ENCODE measurements around the gene ZDHHC15. TPM values are rescaled to one million over a fixed set of nuclear protein-coding genes. Genes with fewer than 3 reads are reported as not detected.
"Not testable (repeated sequence)": the region's sequence is repeated elsewhere in the genome, so short reads cannot be mapped to it uniquely, and the experiment has no call there.

The ZDHHC15 gene
- total and polyA plus RNA-seq, 10 donors = 0.13 to 2.6 (median 1.1) TPM

DNA sequence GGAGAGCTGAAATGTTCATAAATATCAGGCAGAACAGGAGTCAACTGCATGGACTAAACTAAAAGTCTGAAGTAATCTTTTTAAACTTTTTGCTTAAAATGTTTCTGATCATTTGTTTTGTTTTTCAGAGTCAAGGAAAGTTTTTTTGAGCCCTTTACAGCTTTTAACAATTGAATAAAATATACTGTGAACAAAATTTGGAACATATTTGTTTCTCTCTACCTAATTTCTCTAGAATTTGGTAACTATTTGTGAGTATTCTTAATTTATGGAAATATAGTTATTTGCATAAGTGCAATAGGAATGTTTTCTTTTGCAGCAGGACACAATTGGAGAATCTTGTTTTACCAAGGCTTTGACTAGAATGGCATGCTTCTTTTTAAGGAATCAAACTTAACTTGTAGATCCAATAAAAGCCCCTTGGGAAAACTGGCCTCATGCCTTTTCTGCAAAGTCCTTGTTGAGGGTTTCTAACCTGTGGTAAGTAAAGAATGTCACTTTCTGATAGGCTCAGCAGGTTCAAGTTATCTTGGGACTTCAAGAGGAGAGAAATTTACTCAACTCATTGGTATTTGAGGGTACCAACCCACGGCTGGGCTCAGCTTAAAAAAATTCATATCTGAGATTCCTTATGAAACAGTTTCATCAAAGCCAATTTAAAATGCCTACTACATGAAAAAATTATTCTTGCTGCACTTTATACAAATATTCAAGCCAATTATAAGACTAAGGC is 157.4 kb downstream of the ZDHHC15 start:
- no peak for DNase-seq
- TF ChIP-seq POLR2A (IDR thresholded peaks at IDR 0.05) (no peak), POLR2AphosphoS5 (IDR thresholded peaks at IDR 0.05) (no peak)
- TF ChIP-seq, protein P1, sequence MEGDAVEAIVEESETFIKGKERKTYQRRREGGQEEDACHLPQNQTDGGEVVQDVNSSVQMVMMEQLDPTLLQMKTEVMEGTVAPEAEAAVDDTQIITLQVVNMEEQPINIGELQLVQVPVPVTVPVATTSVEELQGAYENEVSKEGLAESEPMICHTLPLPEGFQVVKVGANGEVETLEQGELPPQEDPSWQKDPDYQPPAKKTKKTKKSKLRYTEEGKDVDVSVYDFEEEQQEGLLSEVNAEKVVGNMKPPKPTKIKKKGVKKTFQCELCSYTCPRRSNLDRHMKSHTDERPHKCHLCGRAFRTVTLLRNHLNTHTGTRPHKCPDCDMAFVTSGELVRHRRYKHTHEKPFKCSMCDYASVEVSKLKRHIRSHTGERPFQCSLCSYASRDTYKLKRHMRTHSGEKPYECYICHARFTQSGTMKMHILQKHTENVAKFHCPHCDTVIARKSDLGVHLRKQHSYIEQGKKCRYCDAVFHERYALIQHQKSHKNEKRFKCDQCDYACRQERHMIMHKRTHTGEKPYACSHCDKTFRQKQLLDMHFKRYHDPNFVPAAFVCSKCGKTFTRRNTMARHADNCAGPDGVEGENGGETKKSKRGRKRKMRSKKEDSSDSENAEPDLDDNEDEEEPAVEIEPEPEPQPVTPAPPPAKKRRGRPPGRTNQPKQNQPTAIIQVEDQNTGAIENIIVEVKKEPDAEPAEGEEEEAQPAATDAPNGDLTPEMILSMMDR (IDR thresholded peaks at IDR 0.05 in 8 of 11, conservative IDR thresholded peaks at IDR 0.05 in 3 of 11) = no peak
- Histone ChIP-seq H3K4me3 (no peak overlapping the region), H3K36me3 (no peaks in the 10 kb centered on the region), H3K4me1 (no peaks in the 10 kb centered on the region), H3K27ac (no peak overlapping the region), H3K27me3 (replicated peaks in 1 of 7) (no peaks in the 10 kb centered on the region), H3K9me3 (peaks cover 0 to 31% (median 13%) of the 10 kb centered on the region in 8 donors)
- WGBS, 5 donors = 53 to 95% (median 82%) methylated on average over 1 of the region's 1 CpG
- intact Hi-C loops (cut with DNase I; ENCODE audit: low total_unique reads) = no loop called here

GRCh38 chrX:75361788-75362187 is 161.0 kb downstream of the ZDHHC15 start:
- Histone ChIP-seq H3K36me3 (no peaks in the 10 kb centered on the region), H3K9me3 (peaks cover 0 to 31% (median 13%) of the 10 kb centered on the region in 8 donors), H3K4me1 (no peaks in the 10 kb centered on the region), H3K27me3 (replicated peaks in 1 of 7) (no peaks in the 10 kb centered on the region), H3K4me3 (no peak overlapping the region), H3K27ac (no peak overlapping the region)
- TF ChIP-seq, protein P1 (IDR thresholded peaks at IDR 0.05 in 8 of 11, conservative IDR thresholded peaks at IDR 0.05 in 3 of 11) = no peak
- TF ChIP-seq POLR2AphosphoS5 (IDR thresholded peaks at IDR 0.05) (no peak), POLR2A (IDR thresholded peaks at IDR 0.05) (no peak)
- DNase-seq = no peak
- intact Hi-C loops (cut with DNase I; ENCODE audit: low total_unique reads) = no loop called here

DNA sequence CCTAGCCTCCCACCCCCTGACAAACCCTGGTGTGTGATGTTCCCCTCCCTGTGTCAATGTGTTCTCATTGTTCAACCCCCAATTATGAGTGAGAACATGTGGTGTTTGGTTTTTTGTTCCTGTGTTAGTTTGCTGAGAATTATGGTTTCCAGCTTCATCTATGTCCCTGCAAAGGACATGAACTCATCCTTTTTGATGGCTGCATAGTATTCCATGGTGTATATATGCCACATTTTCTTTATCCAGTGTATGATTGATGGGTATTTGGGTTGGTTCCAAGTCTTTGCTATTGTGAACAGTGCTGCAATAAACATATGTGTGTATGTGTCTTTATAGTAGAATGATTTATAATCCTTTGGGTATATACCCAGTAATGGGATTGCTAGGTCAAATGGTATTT is 174.2 kb downstream of the ZDHHC15 start:
- H3K9me3 ChIP-seq = peaks cover 0 to 35% (median 17%) of the 10 kb centered on the region in 8 donors

DNA sequence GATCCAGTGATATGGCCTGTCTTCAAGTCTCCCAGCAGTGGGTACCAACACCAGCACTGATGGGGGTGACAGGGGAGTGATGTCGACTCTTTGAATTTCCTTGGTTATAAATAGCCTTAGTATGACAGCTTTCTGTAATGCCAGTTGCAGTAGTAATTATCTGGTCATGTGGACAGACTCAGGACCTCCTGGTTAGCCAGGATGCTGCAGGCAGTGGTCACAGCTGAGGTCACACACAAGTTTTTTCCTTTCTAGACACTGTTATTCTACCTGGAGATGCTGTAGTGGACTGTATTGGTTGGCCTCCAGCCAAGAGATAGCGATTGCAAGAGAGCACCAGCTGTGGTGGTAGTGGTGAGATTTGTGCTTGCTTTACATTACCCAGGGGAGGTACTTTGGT is 185.3 kb downstream of the ZDHHC15 start:
- TF ChIP-seq POLR2AphosphoS5 (IDR thresholded peaks at IDR 0.05) (no peak), POLR2A (IDR thresholded peaks at IDR 0.05) (no peak)
- TF ChIP-seq, protein P1 (IDR thresholded peaks at IDR 0.05 in 8 of 11, conservative IDR thresholded peaks at IDR 0.05 in 3 of 11) = no peak
- H3K27ac ChIP-seq = no peak overlapping the region
- no peaks in the 10 kb centered on the region for H3K4me1 ChIP-seq
- WGBS, 5 donors = 39 to 50% (median 44%) methylated on average over 2 of the region's 2 CpGs
- no peak overlapping the region for H3K4me3 ChIP-seq
- peaks cover 0 to 20% (median 1%) of the 10 kb centered on the region in 6 donors for H3K36me3 ChIP-seq
- no peak for DNase-seq
- H3K9me3 ChIP-seq = peaks cover 0 to 31% (median 21%) of the 10 kb centered on the region in 8 donors
- intact Hi-C loops (cut with DNase I; ENCODE audit: low total_unique reads) = no loop called here
- no peaks in the 10 kb centered on the region for H3K27me3 ChIP-seq (replicated peaks in 1 of 7)

More for the DNA sequence above, 174.2 kb downstream of the ZDHHC15 start:
- DNase-seq; intact Hi-C loops (cut with DNase I; ENCODE audit: low total_unique reads); H3K4me3 ChIP-seq; H3K27ac ChIP-seq; H3K36me3 ChIP-seq; H3K4me1 ChIP-seq; H3K27me3 ChIP-seq (replicated peaks in 1 of 7): not testable (repeated sequence)

Measured in spleen (tissue), 11 donors.